OCI-LY7 (cell line): ENCODE data around the gene NFKBIE.

Experiments used
- CTCF ChIP-seq: fragments of 200-600 bp; sonication (generic); conservative IDR thresholded peaks from 2 replicates; pipeline ENCODE4 v1.5.1; 2014; ENCODE audit warnings: mild to moderate bottlenecking, antibody characterized with exemption, low read length, moderate library complexity, mixed read lengths
- EZH2phosphoT487 ChIP-seq: fragments of 200-600 bp; sonication (generic); IDR thresholded peaks from 2 replicates; pipeline ENCODE4 v1.6.1; 2018; ENCODE audit warnings: low read depth, borderline replicate concordance, mild to moderate bottlenecking, mixed run types, antibody characterized with exemption, low read length, moderate library complexity, mixed read lengths

DNA sequence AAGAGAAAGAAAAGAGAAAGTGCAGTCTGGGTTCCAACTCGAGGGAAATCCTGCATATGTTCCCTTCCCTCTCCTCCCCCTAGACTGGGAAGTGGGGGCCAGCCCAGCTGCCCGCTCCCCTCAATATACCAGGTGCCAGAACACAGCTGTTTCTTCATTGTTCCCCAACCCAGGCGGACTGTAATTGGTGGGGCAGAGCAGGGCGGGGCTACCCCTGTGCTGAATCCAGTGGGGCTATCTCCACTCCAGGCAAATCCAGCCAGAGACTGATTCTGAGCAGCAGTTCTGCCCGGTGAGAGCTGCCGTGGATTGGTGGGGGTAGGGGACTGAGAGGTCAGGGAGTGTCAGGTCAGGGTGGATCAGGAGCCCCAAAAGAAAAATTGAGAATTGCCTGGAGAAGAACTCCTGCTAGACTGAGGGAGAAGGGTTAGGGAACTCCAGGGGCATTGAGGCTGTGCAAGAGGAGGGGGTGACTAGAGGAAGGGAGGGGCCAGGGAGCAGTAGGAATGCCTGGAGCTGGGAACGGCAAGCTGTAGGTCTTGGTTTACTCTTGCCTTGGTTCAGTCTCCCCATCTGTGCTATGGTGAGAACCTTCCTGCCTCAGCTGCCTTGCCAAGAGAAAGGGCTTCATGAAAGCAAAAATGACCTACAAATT lies 48.5 kb downstream of the NFKBIE start, which contains the start of gene MYMX:
- TF ChIP-seq CTCF (no peak), EZH2phosphoT487 (no peak)
